HG03196 (cell line): Measurements from ENCODE around the gene MPDZ.

Experiments used
- ATAC-seq: cut with Tn5 transposase; IDR thresholded peaks from one replicate; pipeline ENCODE4 v1.9.1; 2021; ENCODE audit not compliant: unreplicated experiment

Gene MPDZ

DNA sequence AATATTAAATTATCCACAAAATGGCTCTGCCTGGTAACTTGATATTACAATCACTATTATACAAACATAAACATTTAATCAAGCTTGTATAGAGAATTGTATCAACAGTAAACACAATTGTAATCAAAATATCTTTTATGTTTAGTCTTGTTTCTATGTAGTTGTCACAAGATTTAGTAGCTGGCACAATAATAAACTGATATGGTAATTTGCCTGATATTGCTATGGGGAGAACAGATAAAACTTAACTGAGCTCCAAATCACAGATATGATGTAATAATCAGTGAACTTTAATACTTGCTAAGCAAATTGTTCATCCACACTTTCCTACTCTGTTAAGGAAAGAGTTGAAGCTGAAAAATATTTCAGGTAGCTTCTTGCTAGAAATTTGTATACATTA, 189.8 kb downstream of the MPDZ start:
- no peak for ATAC-seq

DNA sequence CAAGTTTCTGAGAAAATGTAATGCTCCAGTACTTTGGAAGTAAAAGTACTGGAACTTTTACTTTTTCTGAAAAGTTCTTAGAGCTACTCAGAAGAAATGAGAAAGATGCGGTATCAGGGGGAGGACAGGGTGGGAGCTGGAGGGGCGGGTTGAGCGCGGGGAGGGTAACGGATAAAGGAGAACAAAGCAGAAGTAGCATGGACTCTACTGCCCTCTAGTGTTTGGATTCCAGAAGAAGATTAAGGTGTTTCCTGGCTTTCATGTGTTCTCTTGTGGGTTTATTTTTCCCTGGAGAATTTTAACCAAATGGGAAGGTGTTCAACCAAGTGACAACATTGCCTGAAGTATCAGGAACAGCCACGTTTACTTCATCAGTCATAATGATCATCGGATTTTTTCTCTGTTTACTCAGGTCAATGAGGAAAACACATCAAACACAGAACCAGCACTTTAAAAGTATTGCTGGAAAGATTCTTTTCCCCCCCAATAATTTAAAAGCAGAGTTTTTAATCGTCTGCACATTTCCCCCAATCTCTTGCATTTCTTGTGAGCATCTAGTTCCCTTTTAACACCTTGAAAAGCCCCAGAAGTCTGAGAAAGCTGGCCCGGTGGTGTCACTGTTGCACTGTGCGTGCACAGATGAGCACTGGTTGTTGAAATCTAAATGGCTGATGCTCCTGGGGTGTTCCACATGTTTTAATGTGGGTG, 190.6 kb downstream of the MPDZ start:
- no peak for ATAC-seq

DNA sequence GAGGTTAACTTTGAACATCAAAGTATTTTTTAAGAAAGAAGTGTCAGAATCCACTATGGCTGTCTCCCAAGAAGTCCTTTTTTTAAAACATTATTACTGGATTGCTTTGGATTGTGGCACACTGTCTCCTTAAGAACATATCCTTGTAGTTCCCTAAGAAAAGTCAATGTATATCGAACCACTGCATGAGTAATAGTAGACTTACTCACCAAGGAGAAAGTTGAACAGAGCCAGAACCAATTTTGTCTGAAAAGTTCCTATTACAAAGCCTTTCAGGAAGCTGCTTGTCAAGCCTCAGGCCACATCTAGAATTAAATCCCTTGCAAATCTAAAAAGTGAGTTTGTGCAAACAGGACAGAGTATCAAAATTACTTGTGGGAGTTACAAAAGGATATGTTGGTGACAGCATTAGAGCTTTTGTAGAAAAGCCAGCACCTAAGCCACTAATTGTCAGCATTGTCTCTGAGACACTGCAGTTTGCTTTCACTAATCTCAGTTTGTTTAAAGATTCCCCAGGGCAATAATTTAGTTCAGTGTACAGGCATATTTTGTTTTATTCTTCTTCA, 195.4 kb downstream of the MPDZ start:
- no peak for ATAC-seq

GRCh38 chr9:13083366-13083765, 196.1 kb downstream of the MPDZ start:
- ATAC-seq, result no peak

- ATAC-seq, result no peak
Observed at GRCh38 chr9:13082796-13083195, 196.7 kb downstream of the MPDZ start.

DNA sequence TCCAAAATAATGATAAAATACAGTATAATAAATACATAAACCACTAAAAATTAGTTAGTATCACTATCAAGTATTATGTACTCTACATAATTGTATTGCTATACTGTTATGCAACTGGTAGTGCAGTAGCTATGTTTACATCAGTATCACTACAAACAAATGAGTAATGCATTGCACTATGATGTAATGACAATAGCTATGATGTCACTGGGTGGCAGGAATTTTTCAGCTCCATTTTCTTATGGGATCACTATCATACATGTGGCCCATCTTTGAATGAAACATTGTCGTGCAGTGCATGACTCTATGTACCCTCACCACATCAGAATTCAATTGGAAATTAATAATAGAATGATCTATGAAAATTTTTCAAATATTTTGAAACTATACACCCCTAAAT, 201.3 kb downstream of the MPDZ start:
- no peak for ATAC-seq

GRCh38 chr9:13076616-13077015, 202.9 kb downstream of the MPDZ start:
- ATAC-seq, result no peak

DNA sequence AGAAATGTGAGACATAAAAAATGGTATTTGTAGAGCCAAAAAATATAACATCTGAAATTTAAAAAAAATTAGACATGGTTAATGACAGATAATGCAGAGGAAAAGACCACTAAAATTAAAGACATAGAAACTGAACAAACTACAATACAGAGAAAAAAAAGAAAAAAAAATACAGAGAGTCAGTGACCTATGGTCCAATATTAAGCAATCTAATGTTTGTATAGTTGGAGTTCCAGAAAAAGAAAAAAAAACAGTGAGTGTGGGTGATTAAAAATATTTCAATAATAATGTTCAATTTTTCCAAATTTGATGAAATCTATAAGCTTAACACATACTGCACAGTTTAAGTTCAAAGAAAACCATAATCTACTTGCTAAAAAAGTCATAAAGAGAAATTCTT, 207.6 kb downstream of the MPDZ start:
- ATAC-seq, result no peak

GRCh38 chr9:13070612-13071595, 208.6 kb downstream of the MPDZ start:
- no peak for ATAC-seq

DNA sequence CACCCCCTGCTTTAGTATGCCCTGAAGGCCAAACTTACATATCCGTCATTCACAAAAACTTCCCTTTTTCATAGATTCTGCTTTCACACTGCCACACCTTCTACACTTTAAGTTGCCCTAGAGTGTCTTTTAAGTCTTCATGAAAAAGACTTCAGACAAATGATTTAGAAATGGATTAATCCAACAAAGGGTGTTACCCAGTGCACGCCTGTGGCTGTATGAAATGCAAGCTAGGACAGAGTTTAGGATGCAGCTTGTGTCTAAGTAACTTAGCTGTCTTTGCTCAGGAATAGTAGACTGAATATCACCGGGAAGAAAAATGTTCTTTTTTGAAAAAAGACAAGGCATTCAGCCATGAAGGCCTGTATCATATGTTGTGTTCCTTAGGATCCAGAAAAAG, 210.0 kb downstream of the MPDZ start:
- no peak for ATAC-seq

DNA sequence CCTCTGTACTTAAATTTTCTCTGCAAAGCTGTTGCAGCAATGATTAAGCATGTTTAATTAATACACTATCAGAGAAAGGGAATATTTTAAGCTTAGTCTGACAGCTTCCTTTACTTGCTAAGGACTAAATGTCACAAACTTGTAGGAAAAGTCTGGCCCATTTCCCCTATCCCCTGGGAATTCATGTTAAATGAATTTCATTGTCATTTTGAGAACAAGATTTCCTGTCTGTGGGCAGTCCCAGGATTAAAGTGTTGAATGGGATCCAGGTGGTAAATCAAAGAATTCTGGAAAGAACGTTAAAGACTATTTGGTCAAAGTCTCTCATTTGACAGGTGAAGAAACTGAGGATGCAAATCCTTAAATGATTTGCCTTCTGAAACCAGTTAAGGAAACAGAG, 214.8 kb downstream of the MPDZ start:
- ATAC-seq, result no peak

DNA sequence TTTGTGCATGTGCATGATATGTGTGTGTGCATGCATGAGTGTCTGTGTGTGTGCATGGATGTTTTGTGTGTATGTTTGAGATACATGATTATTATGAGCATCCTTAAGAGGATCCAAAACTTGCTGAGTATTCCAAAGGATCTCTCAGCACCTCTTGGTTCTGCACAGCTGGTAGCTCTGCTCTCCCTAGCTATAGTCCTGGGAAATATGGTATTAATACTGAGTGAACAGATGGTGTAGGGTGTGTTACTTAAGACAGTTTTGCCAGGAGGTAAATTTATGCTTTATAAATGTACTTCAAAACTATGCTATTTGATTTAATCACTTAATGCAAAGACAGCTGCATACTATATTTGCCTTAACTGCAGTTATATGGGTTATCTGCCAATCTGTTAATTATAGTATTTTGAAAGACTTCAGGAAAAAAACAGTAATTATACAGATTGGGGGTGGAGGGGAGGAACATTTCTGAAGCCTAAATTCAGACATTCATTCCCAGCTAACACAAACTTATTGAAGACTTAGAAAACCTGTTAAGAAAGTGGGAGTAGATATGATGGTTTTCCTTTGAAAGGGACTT, 215.5 kb downstream of the MPDZ start:
- no peak for ATAC-seq

DNA sequence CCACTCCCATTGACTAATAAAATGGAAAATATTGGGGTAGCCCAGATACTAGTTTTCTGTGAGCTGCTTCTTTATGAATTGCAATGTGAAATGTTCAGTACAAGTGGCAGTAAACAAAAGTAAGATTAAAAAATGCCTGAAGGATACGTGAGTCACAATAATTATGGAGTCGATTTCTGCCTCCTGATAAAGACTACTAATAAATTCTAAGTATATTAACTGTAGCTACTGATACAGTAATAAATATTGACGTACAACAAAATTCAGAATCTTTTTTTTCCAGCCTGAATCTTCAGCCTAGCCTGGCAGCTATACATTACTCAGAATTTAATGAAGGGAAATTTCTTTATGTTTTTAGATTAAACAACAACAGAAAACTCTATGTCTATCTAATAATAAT, 218.1 kb downstream of the MPDZ start:
- no peak for ATAC-seq
